ENCODE results near the gene MYO3A. TPM values are rescaled to one million over a fixed set of nuclear protein-coding genes. Genes with fewer than 3 reads are reported as not detected.
"Not testable (repeated sequence)": the region's sequence is repeated elsewhere in the genome, so short reads cannot be mapped to it uniquely, and the experiment has no call there.

The MYO3A gene
- total RNA-seq, 1 experiment from 2014 or later: not detected

DNA sequence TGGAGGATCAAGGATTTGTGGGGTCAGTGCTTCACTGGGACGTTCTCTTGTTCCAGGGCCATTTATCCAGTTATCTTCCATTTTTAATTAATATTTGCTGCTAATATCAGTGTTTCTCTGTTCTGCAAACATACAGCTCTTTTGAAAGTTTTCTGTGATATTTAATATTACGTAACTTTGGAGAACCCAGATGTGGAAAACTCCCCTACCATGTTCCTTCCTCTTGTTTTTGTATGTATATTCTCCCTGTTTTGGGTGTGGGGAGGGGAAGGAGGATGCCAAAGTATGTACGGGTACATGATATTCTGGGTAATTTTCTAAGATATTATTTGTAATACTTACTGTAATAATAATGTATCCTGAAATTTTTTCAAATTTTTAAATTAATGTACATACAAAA is 55.9 kb downstream of the MYO3A start:
- H3K9me3 Mint-ChIP-seq (ENCODE audit: unreplicated experiment): no peaks in the 10 kb centered on the region
- H3K4me1 Mint-ChIP-seq (ENCODE audit: low read depth, unreplicated experiment): no peaks in the 10 kb centered on the region
- no peaks in the 10 kb centered on the region for H3K36me3 Mint-ChIP-seq (ENCODE audit: insufficient read depth, unreplicated experiment)
- TF ChIP-seq, protein P1, sequence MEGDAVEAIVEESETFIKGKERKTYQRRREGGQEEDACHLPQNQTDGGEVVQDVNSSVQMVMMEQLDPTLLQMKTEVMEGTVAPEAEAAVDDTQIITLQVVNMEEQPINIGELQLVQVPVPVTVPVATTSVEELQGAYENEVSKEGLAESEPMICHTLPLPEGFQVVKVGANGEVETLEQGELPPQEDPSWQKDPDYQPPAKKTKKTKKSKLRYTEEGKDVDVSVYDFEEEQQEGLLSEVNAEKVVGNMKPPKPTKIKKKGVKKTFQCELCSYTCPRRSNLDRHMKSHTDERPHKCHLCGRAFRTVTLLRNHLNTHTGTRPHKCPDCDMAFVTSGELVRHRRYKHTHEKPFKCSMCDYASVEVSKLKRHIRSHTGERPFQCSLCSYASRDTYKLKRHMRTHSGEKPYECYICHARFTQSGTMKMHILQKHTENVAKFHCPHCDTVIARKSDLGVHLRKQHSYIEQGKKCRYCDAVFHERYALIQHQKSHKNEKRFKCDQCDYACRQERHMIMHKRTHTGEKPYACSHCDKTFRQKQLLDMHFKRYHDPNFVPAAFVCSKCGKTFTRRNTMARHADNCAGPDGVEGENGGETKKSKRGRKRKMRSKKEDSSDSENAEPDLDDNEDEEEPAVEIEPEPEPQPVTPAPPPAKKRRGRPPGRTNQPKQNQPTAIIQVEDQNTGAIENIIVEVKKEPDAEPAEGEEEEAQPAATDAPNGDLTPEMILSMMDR (IDR thresholded peaks at IDR 0.05; ENCODE audit: insufficient read depth in 1 of 2, low read depth in 1 of 2, low read length in 1 of 2, severe bottlenecking in 1 of 2, unreplicated experiment in 1 of 2): no peak
- Histone ChIP-seq H3K27me3 (replicated peaks; ENCODE audit: control insufficient read depth, insufficient read depth, low read length) (no peaks in the 10 kb centered on the region), H3K4me1 (no peaks in the 10 kb centered on the region), H3K4me3 (ENCODE audit: low read depth, low read length) (no peak overlapping the region), H3K36me3 (ENCODE audit: control insufficient read depth, insufficient read depth, low read length) (no peaks in the 10 kb centered on the region), H3K9me3 (no peaks in the 10 kb centered on the region)
- BruUV-seq (replicated peaks): no TSS peak
- H3K27me3 Mint-ChIP-seq (ENCODE audit: insufficient read depth, unreplicated experiment): peaks cover 3% of the 10 kb centered on the region
- intact Hi-C loops (cut with micrococcal nuclease; ENCODE audit: unreplicated experiment): no loop called here
- no peak overlapping the region for H3K27ac Mint-ChIP-seq (ENCODE audit: unreplicated experiment)
- POLR2A ChIA-PET: no interaction called here
- H3K4me3 Mint-ChIP-seq (ENCODE audit: unreplicated experiment): no peak overlapping the region
- no peak for DNase-seq
- CTCF ChIA-PET: no interaction called here

DNA sequence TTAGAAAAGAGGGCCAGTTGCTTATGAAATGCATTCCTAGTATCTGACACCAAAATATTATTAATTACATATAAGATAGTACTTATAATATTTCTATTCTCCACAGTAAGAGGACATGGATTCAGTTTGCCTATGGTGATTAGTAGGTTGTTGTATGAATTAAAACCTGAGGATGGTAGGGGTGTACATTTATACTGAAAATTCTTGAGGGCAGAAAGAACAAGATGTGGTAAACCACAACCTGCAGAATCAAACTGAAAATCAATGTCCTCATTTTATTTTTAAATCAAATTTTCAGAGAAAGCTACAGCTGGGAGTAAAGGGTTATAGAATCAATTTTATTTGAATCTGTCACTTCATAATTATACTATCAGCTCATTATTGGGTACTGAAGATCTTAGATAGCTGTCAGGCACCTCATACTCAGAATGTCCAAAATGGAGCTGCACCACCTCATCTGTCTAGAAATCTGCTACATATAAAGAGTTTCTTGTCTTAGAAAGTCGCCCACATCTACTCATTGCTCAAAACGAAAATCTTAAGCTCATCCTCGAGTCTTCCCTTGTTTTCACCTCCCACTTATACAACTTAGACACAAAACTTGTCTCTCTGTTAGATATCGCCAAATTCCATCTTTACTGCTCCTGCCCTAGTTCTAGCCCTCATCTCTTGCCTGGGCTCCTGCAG is 65.4 kb downstream of the MYO3A start:
- Mint-ChIP-seq H3K27ac (ENCODE audit: unreplicated experiment) (no peak overlapping the region), H3K4me1 (ENCODE audit: low read depth, unreplicated experiment) (no peaks in the 10 kb centered on the region), H3K9me3 (ENCODE audit: unreplicated experiment) (no peaks in the 10 kb centered on the region), H3K27me3 (ENCODE audit: insufficient read depth, unreplicated experiment) (peaks cover 8% of the 10 kb centered on the region), H3K4me3 (ENCODE audit: unreplicated experiment) (no peak overlapping the region), H3K36me3 (ENCODE audit: insufficient read depth, unreplicated experiment) (no peaks in the 10 kb centered on the region)
- CTCF ChIA-PET: interaction anchor here (0.5 kb wide), 1 partner anchor 836 kb away, joined by 11 read pairs; no protein-coding TSS in a partner anchor
- DNase-seq: no peak
- Histone ChIP-seq H3K4me1 (no peaks in the 10 kb centered on the region), H3K9me3 (no peaks in the 10 kb centered on the region), H3K4me3 (ENCODE audit: low read depth, low read length) (no peak overlapping the region), H3K36me3 (ENCODE audit: control insufficient read depth, insufficient read depth, low read length) (no peaks in the 10 kb centered on the region), H3K27me3 (replicated peaks; ENCODE audit: control insufficient read depth, insufficient read depth, low read length) (no peaks in the 10 kb centered on the region)
- intact Hi-C loops (cut with micrococcal nuclease; ENCODE audit: unreplicated experiment): no loop called here
- TF ChIP-seq, protein P1 (IDR thresholded peaks at IDR 0.05; ENCODE audit: insufficient read depth in 1 of 2, low read depth in 1 of 2, low read length in 1 of 2, severe bottlenecking in 1 of 2, unreplicated experiment in 1 of 2): no peak
- POLR2A ChIA-PET: no interaction called here
- no TSS peak for BruUV-seq (replicated peaks)

DNA sequence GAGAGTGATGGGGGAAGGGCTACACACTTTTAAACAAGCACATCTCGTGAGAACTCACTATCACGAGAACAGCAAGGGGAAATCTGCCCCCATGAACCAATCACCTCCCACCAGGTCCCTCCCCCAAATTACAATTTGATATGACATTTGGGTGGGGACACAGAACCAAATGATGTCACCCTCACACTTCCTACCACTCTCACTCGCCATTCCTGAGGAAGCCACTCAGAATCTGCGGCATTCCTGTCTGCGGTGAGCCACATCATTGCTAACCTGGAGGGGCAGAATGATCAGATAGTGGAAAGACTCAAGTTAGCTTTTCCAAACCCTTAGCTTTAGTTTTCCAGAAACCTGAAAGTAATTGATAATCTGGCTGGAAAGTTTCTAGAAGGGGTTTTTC is 66.9 kb downstream of the MYO3A start:
- Histone ChIP-seq H3K4me1 (no peaks in the 10 kb centered on the region), H3K4me3 (ENCODE audit: low read depth, low read length) (no peak overlapping the region), H3K27me3 (replicated peaks; ENCODE audit: control insufficient read depth, insufficient read depth, low read length) (no peaks in the 10 kb centered on the region), H3K36me3 (ENCODE audit: control insufficient read depth, insufficient read depth, low read length) (no peaks in the 10 kb centered on the region), H3K9me3 (no peaks in the 10 kb centered on the region)
- TF ChIP-seq, protein P1 (IDR thresholded peaks at IDR 0.05; ENCODE audit: insufficient read depth in 1 of 2, low read depth in 1 of 2, low read length in 1 of 2, severe bottlenecking in 1 of 2, unreplicated experiment in 1 of 2): no peak
- Mint-ChIP-seq H3K9me3 (ENCODE audit: unreplicated experiment) (no peaks in the 10 kb centered on the region), H3K36me3 (ENCODE audit: insufficient read depth, unreplicated experiment) (no peaks in the 10 kb centered on the region), H3K4me3 (ENCODE audit: unreplicated experiment) (no peak overlapping the region), H3K27ac (ENCODE audit: unreplicated experiment) (no peak overlapping the region), H3K4me1 (ENCODE audit: low read depth, unreplicated experiment) (no peaks in the 10 kb centered on the region), H3K27me3 (ENCODE audit: insufficient read depth, unreplicated experiment) (peaks cover 14% of the 10 kb centered on the region)
- ChIA-PET CTCF (interaction anchor here (0.6 kb wide), 1 partner anchor 61 kb away, joined by 3 read pairs; no protein-coding TSS in a partner anchor), POLR2A (no interaction called here)
- no peak for DNase-seq
- BruUV-seq (replicated peaks): no TSS peak
- intact Hi-C loops (cut with micrococcal nuclease; ENCODE audit: unreplicated experiment): no loop called here

DNA sequence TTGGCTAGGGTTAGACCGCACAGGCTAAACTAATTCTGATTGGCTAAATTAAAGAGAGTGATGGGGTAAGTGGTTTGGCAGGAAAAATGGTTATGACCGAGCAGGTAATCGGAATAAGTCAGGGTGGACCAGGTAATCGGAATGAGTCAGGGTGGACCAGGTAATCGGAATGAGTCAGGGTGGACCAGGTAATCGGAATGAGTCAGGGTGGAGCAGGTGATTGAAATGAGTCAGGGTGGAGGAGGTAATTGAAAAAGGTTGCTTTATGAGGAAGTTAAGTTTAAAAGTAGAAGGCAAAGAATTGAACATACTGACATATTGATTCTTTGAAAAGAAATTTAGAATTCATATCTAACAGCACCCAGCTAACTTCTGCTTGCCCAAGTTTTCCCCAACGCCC is 68.4 kb downstream of the MYO3A start:
- H3K4me1 ChIP-seq; H3K9me3 Mint-ChIP-seq (ENCODE audit: unreplicated experiment); H3K9me3 ChIP-seq; POLR2A ChIA-PET; H3K27ac Mint-ChIP-seq (ENCODE audit: unreplicated experiment); H3K4me3 Mint-ChIP-seq (ENCODE audit: unreplicated experiment); H3K4me1 Mint-ChIP-seq (ENCODE audit: low read depth, unreplicated experiment); H3K36me3 ChIP-seq (ENCODE audit: control insufficient read depth, insufficient read depth, low read length); DNase-seq; H3K27me3 ChIP-seq (replicated peaks; ENCODE audit: control insufficient read depth, insufficient read depth, low read length); CTCF ChIA-PET; H3K36me3 Mint-ChIP-seq (ENCODE audit: insufficient read depth, unreplicated experiment); H3K4me3 ChIP-seq (ENCODE audit: low read depth, low read length); intact Hi-C loops (cut with micrococcal nuclease; ENCODE audit: unreplicated experiment); BruUV-seq (replicated peaks): not testable (repeated sequence)
- H3K27me3 Mint-ChIP-seq (ENCODE audit: insufficient read depth, unreplicated experiment): peaks cover 14% of the 10 kb centered on the region

Measured in Caco-2 (cell line).